Large intestine (tissue), 3 donors: ENCODE results near the gene KIAA1671. TPM values are rescaled to one million over a fixed set of nuclear protein-coding genes. Genes with fewer than 3 reads are reported as not detected.
"Not testable (repeated sequence)": the region's sequence is repeated elsewhere in the genome, so short reads cannot be mapped to it uniquely, and the experiment has no call there.

Source experiments
- DNase-seq, 2 donors: peaks; one replicate each; pipeline versions ENCODE4 v3.0.0 to v3.0.0-alpha.2; 2013
- H3K27ac ChIP-seq: one replicate; pipeline ENCODE4 v1.5.1; 2013; ENCODE audit warnings: low read length
- H3K27me3 ChIP-seq: 2 replicates; pipeline ENCODE4 v1.6.1; 2013; ENCODE audit warnings: low read length; ENCODE audit not compliant: control insufficient read depth, insufficient read depth
- H3K36me3 ChIP-seq: 2 replicates; pipeline ENCODE4 v1.6.1; 2013; ENCODE audit warnings: low read length; ENCODE audit not compliant: control insufficient read depth, insufficient read depth
- H3K4me1 ChIP-seq: one replicate; pipeline ENCODE4 v1.6.1; 2013; ENCODE audit warnings: low read length; ENCODE audit not compliant: control insufficient read depth, insufficient read depth
- H3K4me3 ChIP-seq: one replicate; pipeline ENCODE4 v1.5.1; 2013; ENCODE audit warnings: low read length
- H3K9me3 ChIP-seq: one replicate; pipeline ENCODE4 v1.6.1; 2013; ENCODE audit warnings: mild to moderate bottlenecking, low read depth, low read length, moderate library complexity; ENCODE audit not compliant: control insufficient read depth
- WGBS: methylation state at CpG from one replicate; pipeline ENCODE4 v1.1.5; 2013; ENCODE audit warnings: low lambda C conversion rate; ENCODE audit not compliant: insufficient coverage; 5-methylcytosine and 5-hydroxymethylcytosine counted together
- polyA plus RNA-seq: library from polyadenylated mRNA; unstranded; fragments of 120-200 nt; gene quantifications from one replicate; pipeline ENCODE4 v1.2.1, GENCODE V29; 2013

The KIAA1671 gene
- polyA plus RNA-seq, 1 donor = 25.0 TPM

- Histone ChIP-seq H3K4me1 (no peaks in the 10 kb centered on the region), H3K9me3 (no peaks in the 10 kb centered on the region), H3K27me3 (no peaks in the 10 kb centered on the region), H3K27ac (no peak overlapping the region), H3K4me3 (no peak overlapping the region), H3K36me3 (peaks cover 12% of the 10 kb centered on the region)
- DNase-seq = no peak
- WGBS = no CpG with 5 or more reads among the region's 7 CpGs
Measured at GRCh38 chr22:25200967-25201366, 248.5 kb downstream of the KIAA1671 start.

- Histone ChIP-seq H3K4me3 (no peak overlapping the region), H3K4me1 (no peaks in the 10 kb centered on the region), H3K27me3 (no peaks in the 10 kb centered on the region), H3K27ac (no peak overlapping the region), H3K9me3 (no peaks in the 10 kb centered on the region), H3K36me3 (peaks cover 6% of the 10 kb centered on the region)
- DNase-seq = no peak
- no CpG with 5 or more reads among the region's 10 CpGs for WGBS
Measured at GRCh38 chr22:25201557-25202273, 249.2 kb downstream of the KIAA1671 start.

- DNase-seq = peak; percentile 20 to 23
- Histone ChIP-seq H3K4me3 (no peak overlapping the region), H3K4me1 (no peaks in the 10 kb centered on the region), H3K9me3 (no peaks in the 10 kb centered on the region), H3K27me3 (no peaks in the 10 kb centered on the region), H3K36me3 (peaks cover 3% of the 10 kb centered on the region), H3K27ac (no peak overlapping the region)
- WGBS = no CpG with 5 or more reads among the region's 15 CpGs
Measured at GRCh38 chr22:25202290-25202921, 249.9 kb downstream of the KIAA1671 start.

GRCh38 chr22:25203082-25203481 lies 250.6 kb downstream of the KIAA1671 start:
- Histone ChIP-seq H3K9me3 (no peaks in the 10 kb centered on the region), H3K4me1 (no peaks in the 10 kb centered on the region), H3K4me3 (no peak overlapping the region), H3K27me3 (no peaks in the 10 kb centered on the region), H3K36me3 (no peaks in the 10 kb centered on the region), H3K27ac (no peak overlapping the region)
- DNase-seq = no peak
- 100% methylated on average over 1 of the region's 4 CpGs for WGBS

- not testable (repeated sequence) for DNase-seq, H3K27me3 ChIP-seq, H3K4me1 ChIP-seq, H3K4me3 ChIP-seq, H3K9me3 ChIP-seq, H3K36me3 ChIP-seq, H3K27ac ChIP-seq
- WGBS = no CpG with 5 or more reads among the region's 7 CpGs
Measured at GRCh38 chr22:25204547-25204946, 252.0 kb downstream of the KIAA1671 start.

- DNase-seq = no peak
- WGBS = no CpG with 5 or more reads among the region's 1 CpG
- Histone ChIP-seq H3K4me3 (no peak overlapping the region), H3K27ac (no peak overlapping the region), H3K27me3 (no peaks in the 10 kb centered on the region), H3K9me3 (no peaks in the 10 kb centered on the region), H3K36me3 (no peaks in the 10 kb centered on the region), H3K4me1 (no peaks in the 10 kb centered on the region)
Measured at GRCh38 chr22:25205847-25206246, 253.3 kb downstream of the KIAA1671 start.

GRCh38 chr22:25206998-25207397 lies 254.5 kb downstream of the KIAA1671 start:
- Histone ChIP-seq H3K36me3 (no peaks in the 10 kb centered on the region), H3K27me3 (no peaks in the 10 kb centered on the region), H3K27ac (no peak overlapping the region), H3K4me3 (no peak overlapping the region), H3K9me3 (no peaks in the 10 kb centered on the region), H3K4me1 (no peaks in the 10 kb centered on the region)
- WGBS = no CpG with 5 or more reads among the region's 21 CpGs
- no peak for DNase-seq

GRCh38 chr22:25207553-25208157 lies 255.1 kb downstream of the KIAA1671 start:
- Histone ChIP-seq H3K9me3 (no peaks in the 10 kb centered on the region), H3K4me1 (no peaks in the 10 kb centered on the region), H3K27me3 (no peaks in the 10 kb centered on the region), H3K27ac (no peak overlapping the region), H3K4me3 (no peak overlapping the region), H3K36me3 (no peaks in the 10 kb centered on the region)
- 100% methylated on average over 1 of the region's 2 CpGs for WGBS
- DNase-seq = no peak

GRCh38 chr22:25208328-25208727 lies 255.8 kb downstream of the KIAA1671 start:
- WGBS = 100% methylated on average over 1 of the region's 2 CpGs
- Histone ChIP-seq H3K4me1 (no peaks in the 10 kb centered on the region), H3K4me3 (no peak overlapping the region), H3K36me3 (no peaks in the 10 kb centered on the region), H3K27ac (no peak overlapping the region), H3K9me3 (no peaks in the 10 kb centered on the region), H3K27me3 (no peaks in the 10 kb centered on the region)
- no peak for DNase-seq

GRCh38 chr22:25208743-25209505 lies 256.4 kb downstream of the KIAA1671 start:
- no peak for DNase-seq
- Histone ChIP-seq H3K27ac (no peak overlapping the region), H3K27me3 (no peaks in the 10 kb centered on the region), H3K36me3 (no peaks in the 10 kb centered on the region), H3K4me3 (no peak overlapping the region), H3K4me1 (no peaks in the 10 kb centered on the region), H3K9me3 (no peaks in the 10 kb centered on the region)
- no CpG with 5 or more reads among the region's 17 CpGs for WGBS
